Measurements from ENCODE around the gene TMED9. TPM values are rescaled to one million over a fixed set of nuclear protein-coding genes. Genes with fewer than 3 reads are reported as not detected.

TMED9 gene
- total RNA-seq, 1 donor from 2014 or later: 290 TPM

- TF ChIP-seq CTCF (IDR thresholded peaks at IDR 0.05): no peak
- Mint-ChIP-seq H3K27ac (ENCODE audit: unreplicated experiment) (no peak overlapping the region), H3K4me3 (ENCODE audit: unreplicated experiment) (no peak overlapping the region), H3K36me3 (ENCODE audit: low read depth) (no peaks in the 10 kb centered on the region), H3K9me3 (ENCODE audit: low read depth) (no peaks in the 10 kb centered on the region), H3K27me3 (ENCODE audit: low read depth) (peaks cover 15% of the 10 kb centered on the region), H3K4me1 (ENCODE audit: low read depth) (peaks cover 7% of the 10 kb centered on the region)
- DNase-seq (ENCODE audit: low spot score): no peak
These were observed 27.0 kb upstream of the TMED9 start for GRCh38 chr5:177565046-177565445.

GRCh38 chr5:177568326-177568725, 23.7 kb upstream of the TMED9 start:
- TF ChIP-seq CTCF (IDR thresholded peaks at IDR 0.05): no peak
- Mint-ChIP-seq H3K9me3 (ENCODE audit: low read depth) (no peaks in the 10 kb centered on the region), H3K4me1 (ENCODE audit: low read depth) (no peaks in the 10 kb centered on the region), H3K36me3 (ENCODE audit: low read depth) (no peaks in the 10 kb centered on the region), H3K27me3 (ENCODE audit: low read depth) (peaks cover 15% of the 10 kb centered on the region), H3K27ac (ENCODE audit: unreplicated experiment) (no peak overlapping the region), H3K4me3 (ENCODE audit: unreplicated experiment) (no peak overlapping the region)
- DNase-seq (ENCODE audit: low spot score): no peak

GRCh38 chr5:177569894-177570293, 22.1 kb upstream of the TMED9 start:
- no peak overlapping the region for H3K27ac Mint-ChIP-seq (ENCODE audit: unreplicated experiment)
- H3K4me3 Mint-ChIP-seq (ENCODE audit: unreplicated experiment): no peak overlapping the region
- DNase-seq (ENCODE audit: low spot score): no peak
- peaks cover 19% of the 10 kb centered on the region for H3K27me3 Mint-ChIP-seq (ENCODE audit: low read depth)
- TF ChIP-seq CTCF (IDR thresholded peaks at IDR 0.05): no peak
- no peaks in the 10 kb centered on the region for H3K4me1 Mint-ChIP-seq (ENCODE audit: low read depth)
- H3K9me3 Mint-ChIP-seq (ENCODE audit: low read depth): no peaks in the 10 kb centered on the region
- no peaks in the 10 kb centered on the region for H3K36me3 Mint-ChIP-seq (ENCODE audit: low read depth)

- Mint-ChIP-seq H3K9me3 (ENCODE audit: low read depth) (peaks cover 3% of the 10 kb centered on the region), H3K4me3 (ENCODE audit: unreplicated experiment) (no peak overlapping the region), H3K27me3 (ENCODE audit: low read depth) (peaks cover 12% of the 10 kb centered on the region), H3K36me3 (ENCODE audit: low read depth) (no peaks in the 10 kb centered on the region), H3K27ac (ENCODE audit: unreplicated experiment) (no peak overlapping the region), H3K4me1 (ENCODE audit: low read depth) (no peaks in the 10 kb centered on the region)
- TF ChIP-seq CTCF (IDR thresholded peaks at IDR 0.05): no peak
- DNase-seq (ENCODE audit: low spot score): no peak
These were observed 16.5 kb upstream of the TMED9 start for GRCh38 chr5:177575488-177575887.

- peak; percentile 11 for TF ChIP-seq CTCF (IDR thresholded peaks at IDR 0.05)
- H3K4me3 Mint-ChIP-seq (ENCODE audit: unreplicated experiment): no peak overlapping the region
- peaks cover 12% of the 10 kb centered on the region for H3K27me3 Mint-ChIP-seq (ENCODE audit: low read depth)
- DNase-seq (ENCODE audit: low spot score): no peak
- no peak overlapping the region for H3K27ac Mint-ChIP-seq (ENCODE audit: unreplicated experiment)
- no peaks in the 10 kb centered on the region for H3K36me3 Mint-ChIP-seq (ENCODE audit: low read depth)
- peaks cover 3% of the 10 kb centered on the region for H3K9me3 Mint-ChIP-seq (ENCODE audit: low read depth)
- H3K4me1 Mint-ChIP-seq (ENCODE audit: low read depth): no peaks in the 10 kb centered on the region
These were observed 15.8 kb upstream of the TMED9 start for GRCh38 chr5:177576169-177576568.

Measured in chondrocyte (in vitro differentiated cells).